ENCODE results near the gene RNF115.

- TF ChIP-seq CTCF (IDR thresholded peaks at IDR 0.05; ENCODE audit: low read depth, low read length, poor library complexity, severe bottlenecking) = no peak
- TF ChIP-seq EZH2phosphoT487 (IDR thresholded peaks at IDR 0.05; ENCODE audit: borderline replicate concordance, low read length) = no peak
These were observed 66.5 kb downstream of the RNF115 start for GRCh38 chr1:145757420-145757819.

All from DOHH2 (cell line).